PC-9 (cell line): ENCODE measurements around the gene BSND. TPM values are rescaled to one million over a fixed set of nuclear protein-coding genes. Genes with fewer than 3 reads are reported as not detected.

Experiments
- BruUV-seq: library from RNA; stranded (reverse); fragments of 400-500 nt; replicated peaks from 2 replicates; lab custom pipeline; 2021; lab: Mats Ljungman, UMichigan
- CTCF ChIA-PET: fragments of 300-600 bp; sonication (Branson Sonifier 250); formaldehyde crosslinking; loops from one replicate; lab custom pipeline; 2022; ENCODE audit warnings: antibody characterized with exemption; lab: Charles Lee
- POLR2A ChIA-PET: fragments of 300-600 bp; sonication (Branson Sonifier 250); formaldehyde crosslinking; loops from one replicate; lab custom pipeline; 2022; ENCODE audit warnings: antibody characterized with exemption; ENCODE audit not compliant: unreplicated experiment; lab: Charles Lee
- DNase-seq, 2 experiments: peaks; one replicate each; pipeline versions ENCODE4 v3.0.0 to v3.0.0-alpha.2; 2015 to 2022; ENCODE audit warnings: mixed read lengths in 1 of 2
- H2AFZ ChIP-seq: fragments of 200-600 bp; sonication (generic); 2 replicates; pipeline ENCODE4 v1.8.1; 2017; ENCODE audit warnings: antibody characterized with exemption
- H3F3A ChIP-seq: fragments of 200-600 bp; sonication (generic); 2 replicates; pipeline ENCODE4 v1.8.1; 2017; ENCODE audit warnings: antibody characterized with exemption, mild to moderate bottlenecking, low read depth; ENCODE audit not compliant: insufficient read depth
- H3K27ac ChIP-seq: fragments of 200-600 bp; sonication (generic); 2 replicates; pipeline ENCODE4 v1.6.1; 2016; ENCODE audit warnings: mixed run types
- H3K27me3 ChIP-seq: fragments of 200-600 bp; sonication (generic); 2 replicates; pipeline ENCODE4 v1.6.1; 2016; ENCODE audit warnings: low read depth, mixed run types; ENCODE audit not compliant: insufficient read depth
- H3K36me3 ChIP-seq: fragments of 200-600 bp; sonication (generic); 2 replicates; pipeline ENCODE4 v1.6.1; 2016; ENCODE audit warnings: low read depth, mixed run types
- H3K4me1 ChIP-seq: fragments of 200-600 bp; sonication (generic); replicated peaks from 2 replicates; pipeline ENCODE4 v1.6.1; 2016; ENCODE audit warnings: mixed run types; ENCODE audit not compliant: insufficient read depth
- H3K4me2 ChIP-seq: fragments of 200-600 bp; sonication (generic); 2 replicates; pipeline ENCODE4 v1.6.1; 2017; ENCODE audit warnings: mixed run types
- H3K4me3 ChIP-seq: fragments of 200-600 bp; sonication (generic); 2 replicates; pipeline ENCODE4 v1.6.1; 2016; ENCODE audit warnings: mixed run types
- H3K79me2 ChIP-seq: fragments of 200-600 bp; sonication (generic); 2 replicates; pipeline ENCODE4 v1.6.1; 2017; ENCODE audit warnings: low read depth, mixed run types
- H3K9me2 ChIP-seq: fragments of 200-600 bp; sonication (generic); 2 replicates; pipeline ENCODE4 v1.8.1; 2017; ENCODE audit warnings: mild to moderate bottlenecking; ENCODE audit not compliant: insufficient read depth
- H3K9me3 ChIP-seq: fragments of 200-600 bp; sonication (generic); 2 replicates; pipeline ENCODE4 v1.8.1; 2016; ENCODE audit warnings: low read depth; ENCODE audit not compliant: insufficient read depth
- H4K20me1 ChIP-seq: fragments of 200-600 bp; sonication (generic); 2 replicates; pipeline ENCODE4 v1.8.1; 2017; ENCODE audit not compliant: insufficient read depth
- CTCF ChIP-seq: fragments of 200-600 bp; sonication (generic); conservative IDR thresholded peaks from 2 replicates; pipeline ENCODE4 v1.6.1; 2017; ENCODE audit warnings: mixed run types, antibody characterized with exemption, mild to moderate bottlenecking, moderate library complexity
- EZH2 ChIP-seq: fragments of 200-600 bp; sonication (generic); IDR thresholded peaks from 2 replicates; pipeline ENCODE4 v1.8.0; 2017; ENCODE audit warnings: antibody characterized with exemption, low read depth
- intact Hi-C: fragments of 100-400 bp; cut with micrococcal nuclease; formaldehyde crosslinking; loops from one replicate; pipeline ENCODE4 v1.10.0; 2022; ENCODE audit not compliant: unreplicated experiment
- total RNA-seq: library from RNA; stranded (reverse); gene quantifications from 2 replicates; pipeline ENCODE4 v1.2.3, GENCODE V29; 2021

BSND gene
- total RNA-seq, 1 experiment from 2014 or later: 0.09 TPM

- Histone ChIP-seq H3K4me2 (no peak overlapping the region), H3K27me3 (no peaks in the 10 kb centered on the region), H3K9me2 (no peaks in the 10 kb centered on the region), H3F3A (peaks cover 7% of the 10 kb centered on the region; the same call in 1 of the 2 replicates), H3K4me1 (peaks cover 18% of the 10 kb centered on the region), H3K79me2 (no peaks in the 10 kb centered on the region), H3K9me3 (no peaks in the 10 kb centered on the region), H3K36me3 (no peaks in the 10 kb centered on the region), H3K27ac (no peak overlapping the region), H3K4me3 (no peak overlapping the region), H4K20me1 (no peaks in the 10 kb centered on the region), H2AFZ (no peak overlapping the region)
- no TSS peak for BruUV-seq
- intact Hi-C loops: no loop called here
- POLR2A ChIA-PET: no interaction called here
- no peak for DNase-seq
- CTCF ChIA-PET: no interaction called here
- TF ChIP-seq CTCF: no peak
- no peak for TF ChIP-seq EZH2
Observed at GRCh38 chr1:54994355-54994990, 4.3 kb upstream of the BSND start.

DNA sequence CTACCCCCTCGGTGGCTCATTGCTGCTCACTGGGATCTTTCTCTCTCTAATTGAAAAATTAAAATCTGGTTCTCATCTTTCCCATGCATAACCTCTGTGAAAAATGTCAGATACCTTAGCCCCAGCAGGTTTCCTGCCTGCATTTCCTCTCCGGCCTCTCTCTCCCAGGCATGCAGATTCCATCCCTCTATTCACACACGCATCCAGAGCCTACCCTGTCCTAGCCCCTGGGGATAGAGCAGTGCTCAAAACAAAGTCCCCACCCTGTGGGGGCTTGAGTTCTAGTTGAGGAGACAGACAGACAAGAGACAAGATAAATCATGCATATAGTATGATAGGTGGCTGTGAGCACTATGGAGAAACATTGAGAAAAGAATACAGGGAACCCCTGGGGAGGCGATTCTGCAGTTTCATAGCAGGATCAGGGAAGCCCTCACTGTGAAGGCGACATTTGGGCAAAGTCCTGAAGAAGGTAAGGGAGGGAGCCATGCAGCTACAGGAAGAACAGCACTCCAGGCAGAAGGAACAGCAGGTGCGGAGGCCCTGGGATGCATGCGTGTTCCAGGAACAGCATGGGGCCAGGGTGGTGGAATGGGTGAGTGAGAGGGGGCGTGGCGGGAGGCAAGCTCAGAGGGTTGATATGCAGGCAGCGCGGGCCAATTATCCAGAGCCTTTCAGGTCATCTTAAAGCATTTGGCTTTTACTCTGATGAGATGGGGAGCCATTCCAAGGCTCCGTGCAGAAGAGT is 3.5 kb upstream of the BSND start:
- Histone ChIP-seq H3K4me1 (peaks cover 11% of the 10 kb centered on the region), H3K9me2 (no peaks in the 10 kb centered on the region), H3K4me2 (no peak overlapping the region), H3K79me2 (no peaks in the 10 kb centered on the region), H3K4me3 (no peak overlapping the region), H3K9me3 (no peaks in the 10 kb centered on the region), H3K27ac (no peak overlapping the region), H3K27me3 (no peaks in the 10 kb centered on the region), H4K20me1 (no peaks in the 10 kb centered on the region), H3K36me3 (no peaks in the 10 kb centered on the region), H3F3A (peaks cover 2% of the 10 kb centered on the region; the same call in 1 of the 2 replicates), H2AFZ (no peak overlapping the region)
- ChIA-PET POLR2A (no interaction called here), CTCF (interaction anchor here (0.7 to 0.9 kb wide), 2 partner anchors 44 to 50 kb away, joined by 3 to 4 read pairs; no protein-coding TSS in a partner anchor)
- intact Hi-C loops: no loop called here
- BruUV-seq: no TSS peak
- no peak for DNase-seq
- no peak for TF ChIP-seq EZH2
- no peak for TF ChIP-seq CTCF

DNA sequence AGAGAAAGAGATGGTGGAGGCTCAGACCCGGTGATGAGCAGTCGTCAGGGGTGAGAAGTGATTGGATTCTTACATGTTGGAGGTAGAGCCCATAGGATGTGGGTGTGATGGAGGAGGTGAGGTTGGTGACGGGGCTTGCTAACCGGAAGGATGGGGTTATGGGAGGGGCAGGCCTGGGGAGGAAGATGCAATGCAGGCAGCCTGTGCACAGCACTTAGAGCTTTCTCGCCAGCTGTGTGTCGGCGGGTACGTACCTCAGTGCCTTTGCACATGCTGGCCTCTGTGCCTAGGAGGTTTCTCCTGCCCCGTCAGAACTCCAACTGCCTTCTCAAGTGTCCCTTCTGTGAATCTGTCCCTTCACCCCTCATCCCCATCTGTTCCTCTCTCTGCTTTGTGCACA is 2.9 kb upstream of the BSND start:
- H3K4me2 ChIP-seq: peak overlapping the region; percentile 72
- no peaks in the 10 kb centered on the region for H4K20me1 ChIP-seq
- no peaks in the 10 kb centered on the region for H3F3A ChIP-seq
- no peaks in the 10 kb centered on the region for H3K27me3 ChIP-seq
- no peak overlapping the region for H3K27ac ChIP-seq
- no peak overlapping the region for H2AFZ ChIP-seq
- no peak for DNase-seq
- TF ChIP-seq EZH2 (no peak), CTCF (no peak)
- ChIA-PET POLR2A (no interaction called here), CTCF (interaction anchor here (0.6 to 1.4 kb wide), 6 partner anchors 12 to 119 kb away, joined by 3 to 13 read pairs (median 4); no protein-coding TSS in a partner anchor)
- H3K9me2 ChIP-seq: no peaks in the 10 kb centered on the region
- no peaks in the 10 kb centered on the region for H3K9me3 ChIP-seq
- no peaks in the 10 kb centered on the region for H3K79me2 ChIP-seq
- intact Hi-C loops: loop anchor here (1.0 to 2.0 kb wide), 4 partner anchors 27 to 324 kb away; no protein-coding TSS in a partner anchor
- 0 out of 2 replicates have a peak, but pooled peaks cover 4% of the 10 kb centered on the region for H3K4me1 ChIP-seq
- H3K4me3 ChIP-seq: no peak overlapping the region
- H3K36me3 ChIP-seq: no peaks in the 10 kb centered on the region
- no TSS peak for BruUV-seq
